Globus pallidus (tissue), 1 donor: Measurements from ENCODE around the gene LRRC45.

ENCODE experiments used
- DNase-seq: peaks from one replicate; pipeline ENCODE4 v3.0.0-alpha.2; 2015; ENCODE audit warnings: low spot score

The LRRC45 gene

GRCh38 chr17:82007495-82008257 lies 15.4 kb upstream of the LRRC45 start:
- no peak for DNase-seq

- no peak for DNase-seq
Measured at GRCh38 chr17:82008258-82008940, 14.7 kb upstream of the LRRC45 start.

GRCh38 chr17:82008941-82009405 lies 14.1 kb upstream of the LRRC45 start:
- no peak for DNase-seq

GRCh38 chr17:82009413-82009812 lies 13.7 kb upstream of the LRRC45 start:
- DNase-seq: no peak

GRCh38 chr17:82010575-82011525 lies 12.3 kb upstream of the LRRC45 start:
- no peak for DNase-seq

DNA sequence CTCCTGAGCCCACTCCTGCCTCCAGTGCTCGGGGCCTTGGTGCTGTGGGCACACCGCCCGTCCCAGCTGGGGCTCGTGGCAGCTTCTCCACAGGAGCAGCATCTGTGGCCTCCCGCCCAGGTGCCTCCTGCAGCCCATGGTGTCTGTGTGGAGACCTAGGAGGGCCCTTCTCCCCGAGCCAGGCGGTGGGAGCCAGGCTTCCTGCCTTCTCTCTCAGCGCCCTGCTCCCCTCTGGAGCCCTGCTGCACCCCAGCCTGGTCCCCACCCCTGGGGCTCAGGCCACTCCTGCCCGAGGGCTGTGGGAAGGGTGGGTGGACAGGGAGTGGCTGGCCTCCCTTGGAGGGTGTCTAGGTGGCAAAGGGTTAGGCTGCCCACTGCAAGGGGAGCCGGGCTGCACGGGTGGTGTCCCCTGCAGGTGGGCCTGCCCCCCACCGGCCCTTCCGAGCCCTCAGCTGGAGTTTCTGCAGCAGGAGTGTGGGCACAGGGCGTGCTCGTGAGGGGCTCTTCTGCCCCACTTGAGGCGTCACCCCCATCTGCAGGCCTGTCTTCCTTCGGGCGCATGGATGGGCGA lies 11.4 kb upstream of the LRRC45 start:
- DNase-seq: no peak

- DNase-seq: no peak
Measured at GRCh38 chr17:82012261-82012639, 10.9 kb upstream of the LRRC45 start.

- no peak for DNase-seq
Measured at GRCh38 chr17:82012640-82013295, 10.3 kb upstream of the LRRC45 start.

GRCh38 chr17:82013341-82013740 lies 9.8 kb upstream of the LRRC45 start:
- DNase-seq: no peak

DNA sequence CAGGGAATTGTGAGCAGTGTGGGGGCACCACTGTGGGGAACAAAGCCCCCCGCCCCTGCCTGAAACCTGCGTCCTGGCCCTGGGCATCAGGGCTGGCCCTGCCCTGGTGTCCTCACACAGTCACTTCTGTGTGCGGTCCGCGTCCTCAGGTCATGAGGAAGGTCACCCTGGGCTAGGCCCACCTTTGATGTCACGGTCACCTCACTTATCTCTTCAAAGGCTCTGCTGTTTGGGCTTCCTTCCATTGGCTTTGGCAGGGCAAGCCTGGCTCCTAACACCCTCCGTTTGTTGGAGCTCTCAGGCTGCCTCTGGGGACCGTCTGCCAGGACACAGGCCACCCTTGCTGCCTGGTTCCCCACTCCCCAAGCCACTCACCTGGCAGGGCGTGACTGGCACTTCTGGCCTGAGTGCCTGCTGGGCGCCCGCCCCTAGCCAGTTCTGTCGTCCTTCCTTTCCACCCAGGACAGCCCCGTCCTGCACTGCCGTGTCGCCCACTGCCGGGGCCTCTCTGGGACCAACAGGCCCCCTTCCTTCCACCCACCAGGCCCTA lies 9.3 kb upstream of the LRRC45 start:
- DNase-seq: no peak

GRCh38 chr17:82014432-82014831 lies 8.7 kb upstream of the LRRC45 start:
- DNase-seq: no peak

DNA sequence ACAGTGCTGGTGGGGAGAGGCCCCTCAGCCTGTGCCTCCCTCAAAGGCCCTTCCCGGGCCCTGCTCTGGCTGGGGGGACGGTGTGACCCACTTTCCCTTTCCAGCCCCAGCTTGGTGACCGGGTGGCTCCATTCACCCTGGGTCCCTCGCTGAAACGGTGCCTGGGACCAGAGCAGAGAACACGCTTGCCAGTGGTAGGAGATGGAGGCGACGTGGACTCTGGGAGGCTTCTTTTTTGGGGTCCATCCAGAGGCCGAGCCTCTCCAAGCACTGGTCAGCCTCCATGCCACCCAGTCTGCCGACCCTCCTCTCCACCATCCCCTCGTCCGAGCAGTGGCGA lies 8.2 kb upstream of the LRRC45 start:
- DNase-seq: no peak

DNA sequence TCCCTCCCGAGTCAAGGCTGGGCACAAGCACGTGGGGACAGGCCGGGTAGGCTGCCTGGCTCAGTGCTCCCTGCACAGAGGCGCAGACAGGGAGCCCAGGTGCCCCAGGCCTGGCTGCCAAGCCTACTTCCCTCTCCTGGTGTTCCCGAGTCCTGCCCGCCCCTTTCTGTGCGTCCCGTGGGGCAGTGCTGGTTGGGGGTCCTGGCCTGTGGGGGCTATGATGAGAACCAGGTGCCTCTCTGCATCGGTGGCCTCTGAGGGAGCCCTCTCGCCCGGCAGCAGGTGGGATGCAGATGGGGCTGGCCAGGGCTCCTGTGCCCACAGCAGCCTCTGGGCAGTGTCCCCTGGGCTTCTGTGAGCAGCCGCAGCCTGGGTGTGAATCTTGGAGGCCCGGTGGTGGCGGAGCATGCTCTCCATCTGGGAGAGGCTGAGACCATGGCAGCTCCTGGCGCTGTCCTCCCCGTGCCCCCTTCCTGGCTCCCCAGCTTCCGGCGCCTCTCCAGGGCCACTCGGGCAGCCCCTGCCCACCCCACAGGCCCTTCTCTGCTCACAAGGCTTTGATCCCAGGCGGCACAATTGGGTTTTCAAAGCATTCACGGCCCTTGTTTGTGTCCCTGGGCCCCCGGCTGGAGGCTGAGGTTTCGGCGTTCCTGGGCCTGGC lies 7.7 kb upstream of the LRRC45 start:
- no peak for DNase-seq

- DNase-seq: no peak
Measured at GRCh38 chr17:82016061-82016874, 6.8 kb upstream of the LRRC45 start.

DNA sequence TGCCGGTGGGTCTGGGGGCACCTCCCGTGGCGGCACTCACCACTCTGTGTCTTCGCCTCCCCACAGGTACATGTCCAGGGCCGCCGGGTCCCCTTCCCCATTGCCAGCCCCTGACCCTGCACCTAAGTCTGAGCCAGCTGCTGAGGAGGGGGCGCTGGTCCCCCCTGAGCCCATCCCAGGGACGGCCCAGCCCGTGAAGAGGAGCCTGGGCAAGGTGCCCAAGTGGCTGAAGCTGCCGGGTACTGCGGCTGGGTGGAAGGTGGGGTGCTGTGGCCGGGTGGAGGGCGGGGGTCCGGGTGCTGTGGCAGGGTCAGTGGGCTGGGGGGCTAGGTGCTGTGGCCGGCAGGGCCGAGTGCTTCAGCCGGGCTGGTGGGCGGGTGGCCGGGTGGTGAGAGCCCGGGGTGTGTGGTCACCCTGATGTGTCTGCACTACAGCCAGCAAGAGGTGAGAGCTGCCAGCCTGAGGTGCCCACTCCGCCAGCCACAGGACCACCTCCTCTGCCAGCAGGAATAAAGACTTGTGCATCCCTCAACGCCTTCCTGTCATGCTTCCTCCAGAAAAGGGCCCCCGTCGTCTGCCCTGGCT lies 6.1 kb upstream of the LRRC45 start:
- DNase-seq: no peak

GRCh38 chr17:82017612-82018151 lies 5.4 kb upstream of the LRRC45 start:
- no peak for DNase-seq

GRCh38 chr17:82018152-82018988 lies 4.7 kb upstream of the LRRC45 start:
- DNase-seq: no peak

GRCh38 chr17:82018989-82019689 lies 4.0 kb upstream of the LRRC45 start:
- DNase-seq: no peak
